Osteocyte (in vitro differentiated cells): ENCODE results near the gene POLR1G. TPM values are rescaled to one million over a fixed set of nuclear protein-coding genes. Genes with fewer than 3 reads are reported as not detected.
"Not testable (repeated sequence)": the region's sequence is repeated elsewhere in the genome, so short reads cannot be mapped to it uniquely, and the experiment has no call there.

Source experiments
- DNase-seq: peaks from one replicate; pipeline ENCODE4 v3.0.0; 2021; ENCODE audit warnings: mixed read lengths; ENCODE audit not compliant: unreplicated experiment; ENCODE audit errors: extremely low spot score
- H3K27ac Mint-ChIP-seq: one replicate; pipeline ENCODE4 v1.8.0; 2021; ENCODE audit warnings: mild to moderate bottlenecking, mixed read lengths; ENCODE audit not compliant: unreplicated experiment
- H3K27me3 Mint-ChIP-seq: one replicate; pipeline ENCODE4 v1.8.0; 2021; ENCODE audit warnings: mixed read lengths; ENCODE audit not compliant: unreplicated experiment
- H3K36me3 Mint-ChIP-seq: one replicate; pipeline ENCODE4 v1.8.0; 2021; ENCODE audit warnings: mixed read lengths; ENCODE audit not compliant: unreplicated experiment
- H3K4me1 Mint-ChIP-seq: one replicate; pipeline ENCODE4 v1.8.0; 2021; ENCODE audit warnings: mixed read lengths; ENCODE audit not compliant: unreplicated experiment
- H3K4me3 Mint-ChIP-seq: one replicate; pipeline ENCODE4 v1.8.0; 2021; ENCODE audit warnings: mild to moderate bottlenecking, moderate library complexity, mixed read lengths; ENCODE audit not compliant: unreplicated experiment
- H3K9me3 Mint-ChIP-seq: one replicate; pipeline ENCODE4 v1.8.0; 2021; ENCODE audit warnings: mixed read lengths; ENCODE audit not compliant: unreplicated experiment
- CTCF ChIP-seq: fragments of 200-600 bp; sonication (generic); IDR thresholded peaks from 2 replicates; pipeline ENCODE4 v1.5.0; 2021; ENCODE audit warnings: antibody characterized with exemption, mild to moderate bottlenecking, moderate library complexity
- total RNA-seq: library from RNA; stranded (reverse); gene quantifications from 2 replicates; pipeline ENCODE4 v1.2.1, GENCODE V29; 2021

Gene POLR1G
- total RNA-seq, 1 donor from 2014 or later = 7.6 TPM

- peak; percentile 89 for DNase-seq
- Mint-ChIP-seq H3K27ac (peak overlapping the region; percentile 99), H3K36me3 (peaks cover 3% of the 10 kb centered on the region), H3K4me1 (peaks cover 51% of the 10 kb centered on the region), H3K9me3 (no peaks in the 10 kb centered on the region), H3K4me3 (peak overlapping the region; percentile 93), H3K27me3 (no peaks in the 10 kb centered on the region)
- no peak for TF ChIP-seq CTCF
Measured at GRCh38 chr19:45424191-45425058, 18.0 kb downstream of the POLR1G start.

- H3K9me3 Mint-ChIP-seq = no peaks in the 10 kb centered on the region
- peak; percentile 66 for TF ChIP-seq CTCF
- H3K36me3 Mint-ChIP-seq = no peaks in the 10 kb centered on the region
- peak overlapping the region; percentile 94 for H3K27ac Mint-ChIP-seq
- H3K27me3 Mint-ChIP-seq = no peaks in the 10 kb centered on the region
- H3K4me3 Mint-ChIP-seq = peak overlapping the region; percentile 81
- DNase-seq = peak; percentile 87
- H3K4me1 Mint-ChIP-seq = peaks cover 34% of the 10 kb centered on the region
Measured at GRCh38 chr19:45428384-45429231, 22.2 kb downstream of the POLR1G start.

GRCh38 chr19:45429896-45430295 is 23.5 kb downstream of the POLR1G start:
- DNase-seq, H3K9me3 Mint-ChIP-seq, H3K36me3 Mint-ChIP-seq, H3K4me3 Mint-ChIP-seq, H3K27ac Mint-ChIP-seq, H3K27me3 Mint-ChIP-seq: not testable (repeated sequence)
- H3K4me1 Mint-ChIP-seq = peaks cover 25% of the 10 kb centered on the region

GRCh38 chr19:45431008-45431407 is 24.6 kb downstream of the POLR1G start:
- not testable (repeated sequence) for H3K27ac Mint-ChIP-seq, H3K27me3 Mint-ChIP-seq, H3K9me3 Mint-ChIP-seq, H3K4me3 Mint-ChIP-seq, H3K36me3 Mint-ChIP-seq, DNase-seq
- H3K4me1 Mint-ChIP-seq = peaks cover 19% of the 10 kb centered on the region

GRCh38 chr19:45432543-45432942 is 26.1 kb downstream of the POLR1G start:
- not testable (repeated sequence) for H3K36me3 Mint-ChIP-seq, H3K9me3 Mint-ChIP-seq, H3K4me3 Mint-ChIP-seq, H3K27ac Mint-ChIP-seq, H3K27me3 Mint-ChIP-seq, DNase-seq
- H3K4me1 Mint-ChIP-seq = peaks cover 13% of the 10 kb centered on the region

- no peak overlapping the region for H3K4me3 Mint-ChIP-seq
- H3K27me3 Mint-ChIP-seq = no peaks in the 10 kb centered on the region
- no peaks in the 10 kb centered on the region for H3K36me3 Mint-ChIP-seq
- no peak for TF ChIP-seq CTCF
- no peaks in the 10 kb centered on the region for H3K9me3 Mint-ChIP-seq
- no peak overlapping the region for H3K27ac Mint-ChIP-seq
- peaks cover 8% of the 10 kb centered on the region for H3K4me1 Mint-ChIP-seq
- no peak for DNase-seq
Measured at GRCh38 chr19:45437328-45437727, 30.9 kb downstream of the POLR1G start.
